Activated T-cell treated with anti-CD3 and anti-CD28 coated beads, Interleukin-2, amount 50 U/mL, for 4 hours (primary cell): Measurements from ENCODE around the gene USB1. TPM values are rescaled to one million over a fixed set of nuclear protein-coding genes. Genes with fewer than 3 reads are reported as not detected.
"Not testable (repeated sequence)": the region's sequence is repeated elsewhere in the genome, so short reads cannot be mapped to it uniquely, and the experiment has no call there.

ENCODE experiments used
- ATAC-seq, 2 donors: fragments of 200-7000 bp; cut with Tn5 transposase; one replicate each; pipeline ENCODE4 v1.10.0; 2021
- DNase-seq: peaks from one replicate; pipeline ENCODE4 v3.0.0-alpha.2; 2020
- H3K27me3 Mint-ChIP-seq: one replicate; pipeline ENCODE4 v1.8.0; 2021; ENCODE audit warnings: low read depth, mixed read lengths
- H3K36me3 Mint-ChIP-seq: one replicate; pipeline ENCODE4 v1.8.0; 2022; ENCODE audit warnings: mixed read lengths; ENCODE audit not compliant: insufficient read depth
- H3K4me1 Mint-ChIP-seq: one replicate; pipeline ENCODE4 v1.8.0; 2021; ENCODE audit warnings: low read depth, mixed read lengths
- H3K4me3 Mint-ChIP-seq: one replicate; pipeline ENCODE4 v1.8.0; 2021; ENCODE audit warnings: mild to moderate bottlenecking, moderate library complexity, mixed read lengths
- H3K9me3 Mint-ChIP-seq: one replicate; pipeline ENCODE4 v1.8.0; 2021; ENCODE audit warnings: mixed read lengths
- total RNA-seq, 3 donors: library from RNA; stranded (reverse); gene quantifications; one replicate each; pipeline ENCODE4 v1.2.1, GENCODE V29; 2021

Gene USB1
- total RNA-seq, 3 donors from 2014 or later, result 75.0 to 78.8 (median 75.7) TPM

DNA sequence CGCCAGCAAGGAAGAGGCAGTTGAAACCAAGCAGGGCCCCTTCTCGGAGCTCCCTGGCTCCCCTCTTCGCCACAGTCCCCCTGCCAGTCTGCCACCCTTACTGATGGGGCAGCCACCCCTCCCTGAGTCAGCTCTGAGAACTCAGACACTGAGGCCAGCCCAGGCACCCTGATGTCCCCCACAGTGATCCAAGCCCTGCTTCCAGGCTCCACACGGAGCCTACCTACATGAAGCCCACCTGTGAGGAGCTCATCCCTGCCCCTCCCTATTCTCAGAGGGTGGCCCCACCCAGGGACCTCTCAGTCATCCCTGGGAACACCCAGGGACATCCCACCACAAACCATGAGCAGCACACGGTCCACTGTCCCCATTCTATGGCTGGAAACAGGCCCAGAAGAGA, 39.2 kb upstream of the USB1 start:
- Mint-ChIP-seq H3K4me1 (no peaks in the 10 kb centered on the region), H3K4me3 (no peak overlapping the region)
- no peak for ATAC-seq

GRCh38 chr16:57962756-57963155, 38.5 kb upstream of the USB1 start:
- H3K27me3 Mint-ChIP-seq, result no peaks in the 10 kb centered on the region
- no peaks in the 10 kb centered on the region for H3K36me3 Mint-ChIP-seq
- no peaks in the 10 kb centered on the region for H3K9me3 Mint-ChIP-seq
- no peak overlapping the region for H3K4me3 Mint-ChIP-seq
- no peak for DNase-seq
- H3K4me1 Mint-ChIP-seq, result no peaks in the 10 kb centered on the region
- ATAC-seq, result no peak

More for the DNA sequence above, 39.2 kb upstream of the USB1 start:
- no peaks in the 10 kb centered on the region for H3K9me3 Mint-ChIP-seq
- no peaks in the 10 kb centered on the region for H3K27me3 Mint-ChIP-seq
- no peak for DNase-seq
- H3K36me3 Mint-ChIP-seq, result no peaks in the 10 kb centered on the region

- ATAC-seq (no peak), DNase-seq (no peak)
- H3K9me3 Mint-ChIP-seq, result no peaks in the 10 kb centered on the region
- H3K36me3 Mint-ChIP-seq, result no peaks in the 10 kb centered on the region
- H3K4me3 Mint-ChIP-seq, result no peak overlapping the region
- no peaks in the 10 kb centered on the region for H3K27me3 Mint-ChIP-seq
- no peaks in the 10 kb centered on the region for H3K4me1 Mint-ChIP-seq
Observed at GRCh38 chr16:57964157-57964700, 37.0 kb upstream of the USB1 start.

DNA sequence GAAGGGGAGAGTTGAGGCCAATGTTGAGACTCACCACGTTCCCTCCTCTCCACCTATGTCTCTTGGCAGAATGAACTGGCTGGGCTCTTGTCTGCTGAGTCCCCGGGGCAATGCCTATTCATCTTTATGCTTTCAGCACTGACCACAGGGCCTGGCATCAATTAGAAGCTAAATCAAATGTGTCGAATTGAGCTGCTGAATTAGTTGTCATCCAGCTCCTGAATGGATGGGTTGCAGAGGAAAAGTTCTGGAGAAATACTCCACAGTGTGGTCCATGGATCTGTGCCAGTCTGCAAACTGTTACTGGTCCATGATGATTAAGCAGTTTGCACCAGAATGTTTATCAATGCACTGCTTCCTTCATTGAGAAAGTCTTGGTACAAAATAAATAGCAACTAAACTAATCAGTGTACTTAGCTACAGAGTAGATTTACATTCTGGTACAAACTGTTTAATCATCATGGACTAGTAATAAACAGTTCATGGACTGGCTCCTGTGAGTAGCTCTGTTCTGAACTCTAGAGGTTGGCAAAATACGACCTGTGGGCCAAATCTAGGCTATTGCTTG, 34.9 kb upstream of the USB1 start:
- ATAC-seq (no peak), DNase-seq (no peak)
- Mint-ChIP-seq H3K4me3 (no peak overlapping the region), H3K9me3 (no peaks in the 10 kb centered on the region), H3K36me3 (no peaks in the 10 kb centered on the region), H3K4me1 (no peaks in the 10 kb centered on the region), H3K27me3 (peaks cover 2% of the 10 kb centered on the region)

GRCh38 chr16:57966986-57967385, 34.2 kb upstream of the USB1 start:
- Mint-ChIP-seq H3K36me3 (no peaks in the 10 kb centered on the region), H3K4me3 (no peak overlapping the region), H3K27me3 (peaks cover 2% of the 10 kb centered on the region), H3K4me1 (no peaks in the 10 kb centered on the region), H3K9me3 (no peaks in the 10 kb centered on the region)
- no peak for DNase-seq
- no peak for ATAC-seq

DNA sequence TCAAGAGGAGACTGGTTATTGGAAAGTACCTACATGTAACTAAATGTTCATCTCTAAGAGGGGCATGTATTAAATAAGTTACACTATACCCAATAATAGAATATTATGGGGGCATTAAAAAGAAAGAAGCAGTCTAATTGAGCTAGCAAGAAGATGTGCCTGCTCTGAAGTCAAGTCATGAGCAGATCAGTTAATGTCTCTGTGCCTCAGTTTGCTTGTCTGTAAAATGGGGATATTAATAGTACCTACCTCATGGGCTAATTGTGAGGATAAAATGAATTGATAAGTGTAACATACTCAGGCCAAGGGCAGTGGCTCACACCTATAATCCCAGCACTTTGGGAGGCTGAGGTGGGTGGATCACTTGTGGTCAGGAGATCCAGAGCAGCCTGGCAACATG, 33.3 kb upstream of the USB1 start:
- ATAC-seq, result no peak
- H3K4me1 Mint-ChIP-seq, result no peaks in the 10 kb centered on the region
- no peaks in the 10 kb centered on the region for H3K9me3 Mint-ChIP-seq
- H3K4me3 Mint-ChIP-seq, result no peak overlapping the region
- no peaks in the 10 kb centered on the region for H3K36me3 Mint-ChIP-seq
- no peak for DNase-seq
- peaks cover 2% of the 10 kb centered on the region for H3K27me3 Mint-ChIP-seq

- Mint-ChIP-seq H3K36me3 (no peaks in the 10 kb centered on the region), H3K9me3 (no peaks in the 10 kb centered on the region), H3K4me1 (no peaks in the 10 kb centered on the region), H3K4me3 (no peak overlapping the region), H3K27me3 (peaks cover 2% of the 10 kb centered on the region)
- no peak for DNase-seq
- no peak for ATAC-seq
Observed at GRCh38 chr16:57969451-57970123, 31.6 kb upstream of the USB1 start.

DNA sequence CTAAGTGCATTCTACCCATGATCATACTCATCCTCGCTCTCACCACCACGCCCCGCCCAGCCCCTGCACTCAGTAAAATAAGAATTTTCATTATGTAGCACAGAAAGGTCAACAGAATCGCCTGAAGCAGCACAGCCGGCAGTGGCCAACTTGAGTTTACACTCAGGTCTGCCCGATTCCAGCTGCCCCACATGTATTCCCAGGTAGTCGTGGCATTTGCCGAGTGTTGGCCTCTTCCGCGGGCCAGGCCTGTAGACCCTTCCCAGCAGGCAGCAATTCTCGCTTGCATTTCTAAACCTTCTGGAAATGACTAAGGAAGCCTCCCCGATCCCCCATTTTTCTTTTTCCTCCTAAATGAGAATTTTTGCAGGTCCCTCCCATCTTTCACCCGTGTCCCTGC, 30.9 kb upstream of the USB1 start:
- H3K27me3 Mint-ChIP-seq, result peaks cover 2% of the 10 kb centered on the region
- no peak for DNase-seq
- no peaks in the 10 kb centered on the region for H3K9me3 Mint-ChIP-seq
- H3K4me3 Mint-ChIP-seq, result no peak overlapping the region
- no peaks in the 10 kb centered on the region for H3K36me3 Mint-ChIP-seq
- ATAC-seq, result no peak
- H3K4me1 Mint-ChIP-seq, result no peaks in the 10 kb centered on the region

DNA sequence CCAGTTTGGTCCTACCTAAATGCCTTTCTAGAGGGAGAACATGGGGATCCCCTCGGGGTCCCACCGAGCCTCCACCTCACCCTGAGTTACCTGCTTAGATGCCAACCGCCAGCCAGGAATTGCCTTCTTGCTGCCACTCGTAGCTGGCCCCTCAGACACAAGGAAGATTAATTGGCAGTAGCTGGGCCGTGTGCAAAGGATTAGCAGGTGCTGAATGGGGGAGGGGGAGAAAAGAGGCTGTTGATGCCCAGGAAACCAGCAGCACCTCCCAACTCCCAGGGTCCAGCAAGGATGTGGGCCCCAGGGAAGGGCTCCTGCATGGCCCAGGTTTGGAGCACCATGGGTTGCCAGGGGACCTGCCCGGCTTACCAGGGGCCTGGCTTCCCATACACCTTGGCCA, 30.2 kb upstream of the USB1 start, which contains the start of gene CNGB1:
Gene CNGB1, minus strand, starts transcription at position 159 of the 400 bp plus-strand sequence. CDS start 3,842 bp downstream, outside the sequence.
- DNase-seq (no peak), ATAC-seq (no peak)
- Mint-ChIP-seq H3K9me3 (no peaks in the 10 kb centered on the region), H3K4me1 (no peaks in the 10 kb centered on the region), H3K4me3 (no peak within 1 kb of the TSS), H3K36me3 (no peaks in the 10 kb centered on the region), H3K27me3 (peaks cover 2% of the 10 kb centered on the region)

DNA sequence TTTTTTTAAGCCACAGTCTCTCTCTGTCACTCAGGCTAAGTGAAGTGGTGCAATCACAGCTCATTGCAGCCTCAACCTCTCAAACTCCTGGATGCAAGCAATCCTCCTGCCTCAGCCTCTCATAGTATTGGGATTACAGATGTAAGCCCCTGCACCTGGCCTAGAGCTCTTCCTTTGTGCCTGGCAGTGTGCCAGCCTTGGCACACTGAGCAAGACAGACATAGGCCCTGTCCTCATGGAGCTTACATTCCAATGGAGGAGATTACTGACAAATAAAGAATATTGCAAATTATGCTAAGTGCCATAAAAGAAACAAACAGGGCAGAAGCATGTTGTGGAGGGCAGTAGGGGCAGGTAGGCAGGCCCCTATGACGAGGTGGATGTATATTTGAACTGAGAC, 29.4 kb upstream of the USB1 start:
- no peaks in the 10 kb centered on the region for H3K36me3 Mint-ChIP-seq
- ATAC-seq, result no peak
- peaks cover 2% of the 10 kb centered on the region for H3K27me3 Mint-ChIP-seq
- no peak overlapping the region for H3K4me3 Mint-ChIP-seq
- DNase-seq, result no peak
- H3K4me1 Mint-ChIP-seq, result no peaks in the 10 kb centered on the region
- no peaks in the 10 kb centered on the region for H3K9me3 Mint-ChIP-seq

GRCh38 chr16:57972306-57972705, 28.9 kb upstream of the USB1 start:
- DNase-seq, result no peak
- no peak for ATAC-seq
- Mint-ChIP-seq H3K36me3 (no peaks in the 10 kb centered on the region), H3K9me3 (no peaks in the 10 kb centered on the region), H3K4me1 (no peaks in the 10 kb centered on the region), H3K27me3 (peaks cover 2% of the 10 kb centered on the region), H3K4me3 (no peak overlapping the region)

DNA sequence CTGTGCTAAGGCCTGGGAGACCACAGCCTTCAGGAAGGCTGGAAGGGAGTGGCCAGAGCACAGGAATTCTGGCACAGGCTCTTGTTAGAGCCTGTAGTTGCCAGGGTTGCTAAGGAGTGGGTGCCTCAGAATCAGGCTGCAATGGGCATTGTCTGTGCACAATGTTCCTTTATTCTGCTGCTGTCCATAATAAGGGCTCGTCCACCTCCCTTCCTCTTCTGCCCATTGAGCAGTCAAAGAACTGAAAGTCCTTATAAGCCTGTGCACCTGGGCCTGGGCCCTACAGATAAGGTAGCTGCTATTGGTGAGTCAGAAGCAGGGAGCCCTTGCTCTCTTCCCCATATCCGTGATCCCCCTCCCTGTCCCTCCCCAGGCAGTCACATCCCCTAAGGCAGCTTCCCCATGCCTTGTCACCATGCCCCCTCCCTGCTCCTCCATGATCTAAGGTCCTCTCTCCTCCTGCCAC, 24.8 kb upstream of the USB1 start:
- H3K27me3 Mint-ChIP-seq, result no peaks in the 10 kb centered on the region
- no peak overlapping the region for H3K4me3 Mint-ChIP-seq
- H3K36me3 Mint-ChIP-seq, result no peaks in the 10 kb centered on the region
- DNase-seq, result no peak
- ATAC-seq, result no peak
- no peaks in the 10 kb centered on the region for H3K9me3 Mint-ChIP-seq
- H3K4me1 Mint-ChIP-seq, result no peaks in the 10 kb centered on the region

DNA sequence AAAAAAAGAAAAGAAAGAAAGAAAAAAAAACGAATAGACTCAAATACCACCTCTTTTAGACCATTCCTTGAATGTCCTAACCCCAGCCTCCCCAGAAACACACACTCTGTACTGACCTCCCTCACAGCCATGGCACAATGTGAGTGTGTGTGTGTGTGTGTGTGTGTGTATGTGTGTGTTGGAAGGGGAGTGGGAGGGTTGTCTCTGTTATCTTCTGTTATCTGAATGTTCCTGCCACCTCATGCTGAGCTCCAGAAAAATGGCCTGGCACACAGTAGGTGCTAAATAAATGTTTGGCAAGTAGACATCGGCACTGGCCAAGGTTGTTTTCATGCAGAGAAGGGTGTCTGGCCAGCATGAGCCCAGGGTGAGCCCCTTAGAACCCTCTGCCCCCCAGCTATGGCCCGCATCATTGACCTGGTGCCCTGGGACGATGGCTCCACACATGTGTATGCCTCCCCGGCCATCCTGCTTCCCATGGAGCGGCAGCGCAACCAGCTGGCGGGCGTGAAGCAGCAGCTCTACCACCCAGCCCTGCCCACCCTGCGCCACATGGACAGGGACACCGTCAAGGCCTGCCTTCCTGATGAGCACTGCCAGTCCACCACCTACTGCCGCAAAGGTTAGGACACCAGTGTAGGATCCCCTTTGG, 23.7 kb upstream of the USB1 start:
- H3K9me3 Mint-ChIP-seq, result no peaks in the 10 kb centered on the region
- no peaks in the 10 kb centered on the region for H3K27me3 Mint-ChIP-seq
- ATAC-seq, result no peak
- DNase-seq, result no peak
- no peaks in the 10 kb centered on the region for H3K36me3 Mint-ChIP-seq
- no peaks in the 10 kb centered on the region for H3K4me1 Mint-ChIP-seq
- H3K4me3 Mint-ChIP-seq, result no peak overlapping the region

DNA sequence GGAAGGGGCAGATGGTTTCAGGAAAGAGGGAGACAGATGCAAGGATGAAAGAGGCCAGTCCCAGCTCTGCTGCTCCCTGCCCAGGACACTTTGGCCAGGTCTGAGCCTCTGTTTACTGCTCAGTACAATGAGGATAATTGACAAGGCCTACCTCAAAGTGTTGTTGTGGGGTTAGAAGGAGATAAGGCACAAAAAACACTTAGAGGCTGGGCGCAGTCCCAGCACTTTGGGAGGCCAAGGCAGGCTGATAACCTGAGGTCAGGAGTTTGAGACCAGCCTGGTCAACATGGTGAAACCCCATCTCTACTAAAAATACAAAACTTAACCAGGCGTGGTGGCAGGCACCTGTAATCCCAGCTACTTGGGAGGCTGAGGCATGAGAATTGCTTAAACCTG, 23.1 kb upstream of the USB1 start:
- H3K4me3 Mint-ChIP-seq, H3K4me1 Mint-ChIP-seq, H3K36me3 Mint-ChIP-seq, H3K27me3 Mint-ChIP-seq, DNase-seq, H3K9me3 Mint-ChIP-seq, ATAC-seq: not testable (repeated sequence)
